ENCODE data around the gene MAIP1.

- no peak for TF ChIP-seq ZNF551 (CRISPR knock-in tag; IDR thresholded peaks at IDR 0.05)
- TF ChIP-seq CTCF (IDR thresholded peaks at IDR 0.05 in 2 of 3, conservative IDR thresholded peaks at IDR 0.05 in 1 of 3; ENCODE audit: insufficient read depth in 2 of 3, low read depth in 1 of 3, low read length in 3 of 3), result no peak
- TF ChIP-seq ZFP1 (CRISPR knock-in tag; IDR thresholded peaks at IDR 0.05), result no peak
- no peak for TF ChIP-seq HDAC1 (IDR thresholded peaks at IDR 0.05)
- no peak for TF ChIP-seq ATF2 (CRISPR knock-in tag; IDR thresholded peaks at IDR 0.05)
- no peak for TF ChIP-seq JUN (IDR thresholded peaks at IDR 0.05; ENCODE audit: borderline replicate concordance, low read depth, low read length)
- TF ChIP-seq JUN (CRISPR knock-in tag; IDR thresholded peaks at IDR 0.05; ENCODE audit: borderline replicate concordance), result no peak
- TF ChIP-seq SMC3 (conservative IDR thresholded peaks at IDR 0.05; ENCODE audit: insufficient read depth, low read depth, low read length), result no peak
- TF ChIP-seq DEAF1 (CRISPR knock-in tag; IDR thresholded peaks at IDR 0.05), result no peak
- TF ChIP-seq, protein P1, sequence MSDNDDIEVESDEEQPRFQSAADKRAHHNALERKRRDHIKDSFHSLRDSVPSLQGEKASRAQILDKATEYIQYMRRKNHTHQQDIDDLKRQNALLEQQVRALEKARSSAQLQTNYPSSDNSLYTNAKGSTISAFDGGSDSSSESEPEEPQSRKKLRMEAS (CRISPR knock-in tag; IDR thresholded peaks at IDR 0.05), result no peak
- no peak for TF ChIP-seq NR2C2 (CRISPR knock-in tag; IDR thresholded peaks at IDR 0.05)
- no peak for TF ChIP-seq NR2C2 (tag; IDR thresholded peaks at IDR 0.05)
Observed at GRCh38 chr2:199999166-199999565, 43.8 kb downstream of the MAIP1 start.

All from K562 (cell line).